GM12874 (cell line): ENCODE data around the gene CDH2.

Experiments
- TF ChIP-seq, protein P1 (sequence below): IDR thresholded peaks from 2 replicates; pipeline ENCODE4 v1.5.1; 2011; ENCODE audit warnings: low read depth, mild to moderate bottlenecking, control low read depth, low read length, moderate library complexity; ENCODE audit not compliant: insufficient read depth

Gene CDH2

DNA sequence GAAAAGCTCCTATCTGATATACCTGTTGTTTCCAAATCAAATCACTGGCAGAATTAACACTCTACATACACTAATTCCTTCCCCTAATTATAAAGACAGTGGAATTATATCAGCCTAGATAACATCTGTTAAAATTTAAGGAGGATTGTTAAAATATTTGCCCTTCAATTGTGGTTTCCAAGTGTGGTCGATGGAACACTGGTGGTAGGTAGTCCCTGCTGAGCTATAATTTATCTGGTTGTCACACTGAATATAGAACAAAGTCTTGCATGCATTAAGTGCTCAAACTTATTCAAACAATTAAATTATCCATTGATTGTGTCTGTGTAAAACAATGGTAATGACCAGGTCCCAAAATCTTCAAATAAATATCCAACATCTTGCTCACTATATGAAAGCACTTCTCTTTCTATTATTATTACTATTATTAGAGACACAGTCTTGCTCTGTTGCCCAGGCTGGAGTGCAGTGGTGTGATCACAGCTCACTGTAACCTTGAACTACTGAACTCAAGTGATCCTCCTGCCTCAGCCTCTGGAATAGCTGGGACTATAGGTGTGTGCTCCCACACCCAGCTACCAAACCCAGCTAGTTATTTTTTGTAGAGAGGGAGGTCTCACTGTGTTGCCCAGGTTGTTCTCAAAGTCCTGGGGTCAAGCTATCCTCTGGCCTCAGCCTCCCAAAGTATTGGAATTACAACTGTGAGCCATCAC, 12.0 kb downstream of the CDH2 start:
- TF ChIP-seq, protein P1, sequence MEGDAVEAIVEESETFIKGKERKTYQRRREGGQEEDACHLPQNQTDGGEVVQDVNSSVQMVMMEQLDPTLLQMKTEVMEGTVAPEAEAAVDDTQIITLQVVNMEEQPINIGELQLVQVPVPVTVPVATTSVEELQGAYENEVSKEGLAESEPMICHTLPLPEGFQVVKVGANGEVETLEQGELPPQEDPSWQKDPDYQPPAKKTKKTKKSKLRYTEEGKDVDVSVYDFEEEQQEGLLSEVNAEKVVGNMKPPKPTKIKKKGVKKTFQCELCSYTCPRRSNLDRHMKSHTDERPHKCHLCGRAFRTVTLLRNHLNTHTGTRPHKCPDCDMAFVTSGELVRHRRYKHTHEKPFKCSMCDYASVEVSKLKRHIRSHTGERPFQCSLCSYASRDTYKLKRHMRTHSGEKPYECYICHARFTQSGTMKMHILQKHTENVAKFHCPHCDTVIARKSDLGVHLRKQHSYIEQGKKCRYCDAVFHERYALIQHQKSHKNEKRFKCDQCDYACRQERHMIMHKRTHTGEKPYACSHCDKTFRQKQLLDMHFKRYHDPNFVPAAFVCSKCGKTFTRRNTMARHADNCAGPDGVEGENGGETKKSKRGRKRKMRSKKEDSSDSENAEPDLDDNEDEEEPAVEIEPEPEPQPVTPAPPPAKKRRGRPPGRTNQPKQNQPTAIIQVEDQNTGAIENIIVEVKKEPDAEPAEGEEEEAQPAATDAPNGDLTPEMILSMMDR: no peak

DNA sequence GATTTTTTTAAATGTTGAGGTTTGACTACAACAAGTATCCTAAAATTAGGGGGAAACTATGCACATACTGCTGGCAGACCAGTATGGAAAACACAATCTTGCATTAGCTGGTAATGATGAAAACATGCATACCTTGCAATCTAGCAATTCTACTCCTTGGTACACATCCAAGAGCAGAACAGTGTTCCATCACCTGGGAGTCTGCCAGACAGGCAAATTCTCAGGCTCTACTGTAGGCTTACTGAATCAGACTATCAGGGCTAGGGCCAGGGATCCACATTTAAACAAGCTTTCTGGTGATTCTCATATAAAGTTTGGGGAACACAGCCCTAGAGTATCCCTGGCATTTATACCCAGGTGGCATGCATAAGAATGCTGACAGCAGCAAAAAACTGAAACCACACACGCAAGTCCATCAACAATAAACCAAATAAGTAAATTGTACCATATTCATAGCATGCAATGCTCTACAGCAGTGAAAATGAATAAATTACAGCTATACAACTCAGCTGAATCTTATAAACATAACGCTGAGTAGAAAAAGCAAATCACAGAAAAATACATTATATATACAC, 13.6 kb downstream of the CDH2 start:
- TF ChIP-seq, protein P1: no peak

DNA sequence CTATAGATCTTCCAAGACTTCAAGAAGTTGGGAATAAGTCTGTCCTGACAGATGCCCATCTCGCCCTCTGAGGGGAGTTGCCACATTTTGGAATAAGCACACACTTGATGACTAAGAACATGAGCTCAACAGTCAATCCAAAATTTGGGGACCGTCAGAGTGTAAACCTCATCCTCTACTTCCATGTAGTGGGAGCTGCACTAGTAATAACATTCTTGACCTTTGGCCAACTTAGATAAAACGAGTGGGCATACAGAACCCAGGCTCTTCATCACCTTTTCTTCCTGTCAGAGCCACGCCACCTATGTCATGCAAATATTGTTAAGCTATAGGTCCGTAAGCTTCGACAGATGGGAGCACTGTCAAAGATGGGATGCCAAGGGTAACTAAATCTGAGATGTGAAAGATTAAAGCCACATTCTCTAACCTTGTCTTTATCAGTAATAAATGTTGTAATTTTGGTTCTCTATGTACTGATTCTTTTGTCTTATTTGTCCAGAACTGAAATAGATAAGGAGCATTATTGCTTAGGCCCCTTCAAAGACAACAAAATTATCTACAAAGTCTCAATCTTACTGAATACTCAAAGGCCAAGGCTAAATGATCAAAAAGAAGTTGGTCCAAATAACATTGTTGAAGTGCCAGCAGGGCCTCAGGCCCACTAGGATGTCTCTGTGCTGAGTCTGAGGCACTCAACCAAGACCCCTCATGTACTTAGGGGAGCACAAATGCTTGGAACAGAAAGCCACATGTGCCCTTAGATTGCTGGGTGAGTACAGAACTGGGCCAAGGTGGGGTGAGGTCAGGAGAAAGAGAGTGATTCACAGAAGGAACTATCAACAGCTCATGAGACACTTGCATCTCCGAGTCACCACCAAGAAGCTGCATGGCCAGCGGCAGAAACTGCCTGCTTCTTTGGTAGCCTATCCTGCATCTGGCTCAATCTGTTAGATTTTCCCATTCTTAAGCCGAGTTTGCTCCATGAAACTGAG, 15.0 kb downstream of the CDH2 start:
- TF ChIP-seq, protein P1: no peak

DNA sequence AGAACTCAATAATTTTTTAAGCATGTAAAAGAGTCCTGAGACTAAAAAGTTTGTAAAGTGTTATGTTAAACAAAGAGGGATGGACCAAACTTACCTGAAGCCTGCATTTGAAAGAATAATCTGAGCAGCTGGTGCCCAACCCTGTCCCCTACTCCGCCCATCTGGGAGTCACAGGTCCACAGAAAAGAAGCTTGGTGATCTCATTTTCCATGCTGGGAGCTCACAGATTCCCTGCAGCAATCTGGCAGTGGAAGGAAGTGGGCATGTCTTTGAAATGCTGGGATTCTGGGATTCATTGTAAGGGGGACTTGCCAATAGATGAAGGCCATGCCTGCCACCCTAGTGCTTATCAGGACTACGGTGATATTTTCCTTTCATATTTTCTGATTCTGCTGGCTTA, 17.9 kb downstream of the CDH2 start:
- TF ChIP-seq, protein P1: no peak

DNA sequence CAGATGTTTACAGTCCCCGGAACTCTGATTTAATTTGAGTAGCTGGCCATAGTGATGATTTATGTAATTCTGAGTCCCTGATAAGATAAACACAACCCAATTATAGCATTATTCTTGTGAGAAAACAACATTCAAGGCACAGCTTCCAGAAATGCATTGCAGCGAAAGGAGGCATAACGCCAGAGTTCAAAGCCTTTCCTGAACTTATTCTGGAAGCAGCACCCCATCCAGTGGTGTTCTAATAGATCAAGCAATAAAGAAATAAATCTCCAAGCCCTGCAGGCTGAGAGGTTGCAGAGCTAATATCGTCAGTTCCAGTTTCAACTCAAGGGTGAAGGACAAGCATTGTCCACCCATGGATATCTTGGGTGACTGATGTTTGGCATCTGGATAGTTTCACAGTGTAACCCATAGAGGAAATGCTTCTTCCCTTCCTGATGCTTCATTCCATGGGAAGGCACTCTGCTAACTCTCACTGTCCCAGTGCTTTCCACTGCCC, 18.8 kb downstream of the CDH2 start:
- TF ChIP-seq, protein P1: no peak

DNA sequence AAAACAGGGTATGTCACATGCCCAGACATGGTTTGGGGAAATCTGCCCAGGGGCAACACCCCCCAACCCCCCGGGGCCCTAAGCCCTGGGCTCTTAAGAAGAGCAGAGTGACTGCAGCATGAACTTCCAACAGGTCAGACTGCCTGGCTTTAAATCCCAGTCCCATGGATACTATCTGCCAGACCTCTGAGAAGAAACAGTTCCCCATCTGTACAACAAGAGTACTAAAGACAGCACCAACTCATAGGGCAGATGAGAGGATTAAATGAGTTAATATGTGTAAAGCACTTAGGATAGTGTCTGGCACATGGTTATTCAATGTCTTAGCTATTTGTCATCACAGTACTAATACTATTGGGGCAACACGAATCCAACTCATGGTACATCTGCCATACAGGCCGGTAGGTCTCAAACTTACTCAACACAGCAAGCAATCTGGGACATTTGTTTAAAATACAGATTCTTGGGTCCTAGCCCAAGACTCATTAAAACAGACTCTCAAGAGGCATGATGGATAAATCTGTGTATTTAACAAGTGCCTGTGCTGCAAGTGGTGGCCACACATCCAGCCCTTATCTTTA, 23.4 kb downstream of the CDH2 start:
- TF ChIP-seq, protein P1: no peak
